GM18951 (cell line): ENCODE data around the gene DOLK.

Experiments used
- POLR2A ChIP-seq: IDR thresholded peaks from 4 replicates; pipeline ENCODE4 v1.6.1; 2011; ENCODE audit warnings: mild to moderate bottlenecking; ENCODE audit not compliant: insufficient read length, insufficient read depth; ENCODE audit errors: extremely low read depth
- in situ Hi-C: fragments of 300-500 bp; cut with MboI; formaldehyde crosslinking; loops from one replicate; pipeline ENCODE4 v1.12.0; 2022; ENCODE audit warnings: low sequenced_read_pairs, mixed read lengths, inconsistent platforms; ENCODE audit not compliant: unreplicated experiment

DOLK gene

DNA sequence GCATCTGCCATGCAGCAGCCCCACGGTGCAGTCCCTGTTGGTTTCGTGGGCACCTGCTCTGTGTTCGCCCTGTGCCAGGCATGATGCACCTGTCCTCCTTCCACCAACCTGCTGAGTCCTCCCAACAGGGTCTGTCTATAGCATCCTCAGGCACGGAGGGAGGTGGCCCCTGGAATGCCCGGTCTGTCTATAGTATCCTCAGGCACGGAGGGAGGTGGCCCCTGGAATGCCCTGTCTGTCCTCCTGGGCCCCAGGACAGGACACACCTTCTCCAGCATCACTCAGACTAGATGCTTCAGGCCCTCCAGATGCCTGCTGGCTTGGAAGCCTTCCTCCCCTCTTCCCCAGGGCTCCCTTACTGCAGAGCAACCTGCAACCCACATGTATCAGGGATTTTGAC, 36.5 kb downstream of the DOLK start:
- TF ChIP-seq POLR2A, result no peak
- in situ Hi-C loops, result no loop called here

- in situ Hi-C loops, result no loop called here
- TF ChIP-seq POLR2A, result no peak
Measured at GRCh38 chr9:128909859-128910258, 37.5 kb downstream of the DOLK start.

DNA sequence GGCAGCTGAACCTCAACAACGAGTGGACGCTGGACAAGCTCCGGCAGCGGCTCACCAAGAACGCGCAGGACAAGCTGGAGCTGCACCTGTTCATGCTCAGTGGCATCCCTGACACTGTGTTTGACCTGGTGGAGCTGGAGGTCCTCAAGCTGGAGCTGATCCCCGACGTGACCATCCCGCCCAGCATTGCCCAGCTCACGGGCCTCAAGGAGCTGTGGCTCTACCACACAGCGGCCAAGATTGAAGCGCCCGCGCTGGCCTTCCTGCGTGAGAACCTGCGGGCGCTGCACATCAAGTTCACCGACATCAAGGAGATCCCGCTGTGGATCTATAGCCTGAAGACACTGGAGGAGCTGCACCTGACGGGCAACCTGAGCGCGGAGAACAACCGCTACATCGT, 39.0 kb downstream of the DOLK start:
- in situ Hi-C loops, result no loop called here

DNA sequence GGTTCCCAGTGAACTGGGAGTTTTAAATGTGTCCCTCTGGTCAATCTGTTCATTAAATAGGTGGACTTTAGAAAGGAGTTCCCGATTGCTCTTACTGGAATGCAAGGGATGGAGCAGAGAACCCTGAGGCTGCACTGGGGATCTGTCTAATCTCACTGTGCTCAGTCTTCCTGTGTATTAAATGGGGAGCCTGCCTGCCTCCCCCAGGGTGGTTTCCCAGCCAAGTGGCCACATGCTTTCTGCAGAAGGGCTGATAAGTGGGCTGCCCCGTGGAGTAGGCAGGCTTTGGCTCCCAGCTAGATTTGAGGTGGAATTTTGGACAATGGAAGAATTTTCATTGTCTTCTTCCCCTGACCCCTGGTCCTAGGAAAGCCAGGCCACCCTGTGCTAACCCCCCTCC, 40.7 kb downstream of the DOLK start:
- no peak for TF ChIP-seq POLR2A
- in situ Hi-C loops, result no loop called here

More for the DNA sequence above, 39.0 kb downstream of the DOLK start:
- TF ChIP-seq POLR2A, result no peak

GRCh38 chr9:128905964-128906363, 41.4 kb downstream of the DOLK start:
- no peak for TF ChIP-seq POLR2A
- in situ Hi-C loops, result no loop called here

DNA sequence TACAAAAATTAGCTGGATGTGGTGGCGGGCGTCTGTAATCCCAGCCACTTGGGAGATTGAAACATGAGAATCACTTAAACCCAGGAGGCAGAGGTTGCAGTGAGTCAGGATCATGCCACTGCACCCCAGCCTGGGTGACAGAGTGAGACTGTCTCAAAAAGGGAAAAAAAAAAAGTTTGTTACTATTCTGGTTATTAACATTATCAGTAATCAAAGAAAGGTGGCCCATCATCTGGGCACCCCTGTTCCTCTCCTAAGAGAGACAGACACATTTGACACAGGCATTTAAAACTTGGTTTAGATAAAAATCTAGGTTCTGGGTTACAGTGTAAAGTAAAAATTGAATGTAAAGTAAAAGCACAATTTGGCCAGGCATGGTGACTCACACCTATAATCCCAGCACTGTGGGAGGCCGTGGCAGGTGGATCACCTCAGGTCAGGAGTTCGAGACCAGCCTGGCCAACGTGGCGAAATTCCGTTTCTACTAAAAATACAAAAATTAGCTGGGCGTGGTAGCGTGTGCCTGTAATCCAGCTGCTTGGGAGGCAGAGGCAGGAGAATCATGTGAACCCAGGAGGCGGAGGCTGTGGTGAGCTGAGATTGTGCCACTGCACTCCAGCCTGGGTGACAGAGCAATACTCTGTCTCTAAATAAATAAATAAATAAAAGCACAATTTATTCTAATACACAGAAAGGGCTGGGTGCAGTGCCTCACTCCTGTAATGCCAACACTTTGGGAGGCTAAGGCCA, 43.4 kb downstream of the DOLK start:
- TF ChIP-seq POLR2A, result no peak
- in situ Hi-C loops, result no loop called here

GRCh38 chr9:128903079-128903461, 44.3 kb downstream of the DOLK start:
- in situ Hi-C loops, result no loop called here
- TF ChIP-seq POLR2A, result no peak

DNA sequence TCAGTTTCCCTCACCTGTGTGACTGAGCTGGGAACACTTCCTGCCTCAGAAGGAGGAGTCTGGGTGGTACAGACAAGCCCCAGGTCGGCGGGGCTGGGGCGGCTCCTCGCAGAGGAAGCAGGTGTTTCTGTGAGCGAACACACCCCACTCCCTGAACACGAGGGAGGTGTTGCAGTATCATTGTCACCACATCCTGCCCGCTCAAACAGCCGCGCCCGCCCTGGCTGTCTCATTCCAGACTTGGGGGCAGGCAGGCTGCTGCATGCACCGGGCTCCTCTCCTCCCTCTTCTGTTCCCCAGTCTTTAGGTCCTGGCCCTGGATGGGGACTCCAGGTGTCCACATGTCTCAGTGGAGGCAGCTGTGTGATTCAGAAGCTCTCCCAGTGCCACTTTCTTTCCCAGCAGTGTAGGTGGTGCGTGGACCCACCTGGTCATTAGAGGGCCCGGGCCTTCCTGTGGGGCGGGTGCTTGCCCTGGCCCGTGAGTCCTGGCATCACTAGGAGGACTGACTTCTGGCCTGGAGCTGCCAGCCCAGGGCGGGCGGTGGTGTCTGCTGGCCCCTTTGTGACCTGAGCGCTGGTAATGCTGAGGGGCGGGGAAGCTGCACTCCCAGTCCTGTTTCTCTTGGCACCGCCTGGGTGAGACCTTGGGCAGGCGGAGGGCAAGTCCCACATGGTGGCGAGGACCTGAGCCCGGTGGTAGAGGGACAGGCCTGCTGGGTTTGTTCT, 44.9 kb downstream of the DOLK start:
- peak; percentile 37 for TF ChIP-seq POLR2A
- in situ Hi-C loops, result no loop called here

- in situ Hi-C loops, result no loop called here
- TF ChIP-seq POLR2A, result no peak
Measured at GRCh38 chr9:128901822-128902221, 45.6 kb downstream of the DOLK start.

DNA sequence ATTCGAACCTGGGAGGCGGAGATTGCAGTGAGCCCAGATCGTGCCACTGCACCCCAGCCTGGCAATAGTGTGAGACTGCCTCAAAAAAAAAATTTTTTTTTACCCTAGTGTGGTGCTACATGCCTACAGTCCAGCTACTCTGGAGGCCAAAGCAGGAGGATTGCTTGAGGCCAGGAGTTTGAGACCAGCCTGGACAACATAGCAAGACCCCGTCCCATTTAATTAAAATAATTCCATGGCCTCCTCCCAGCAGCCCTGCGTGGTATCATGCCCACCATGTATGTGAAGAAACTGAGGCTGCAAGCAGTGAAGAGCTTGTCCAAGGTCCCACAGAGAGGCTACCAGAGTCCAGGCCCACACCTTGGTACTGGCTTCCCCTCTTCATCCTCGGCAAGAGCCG, 46.0 kb downstream of the DOLK start:
- no peak for TF ChIP-seq POLR2A
- in situ Hi-C loops, result no loop called here

DNA sequence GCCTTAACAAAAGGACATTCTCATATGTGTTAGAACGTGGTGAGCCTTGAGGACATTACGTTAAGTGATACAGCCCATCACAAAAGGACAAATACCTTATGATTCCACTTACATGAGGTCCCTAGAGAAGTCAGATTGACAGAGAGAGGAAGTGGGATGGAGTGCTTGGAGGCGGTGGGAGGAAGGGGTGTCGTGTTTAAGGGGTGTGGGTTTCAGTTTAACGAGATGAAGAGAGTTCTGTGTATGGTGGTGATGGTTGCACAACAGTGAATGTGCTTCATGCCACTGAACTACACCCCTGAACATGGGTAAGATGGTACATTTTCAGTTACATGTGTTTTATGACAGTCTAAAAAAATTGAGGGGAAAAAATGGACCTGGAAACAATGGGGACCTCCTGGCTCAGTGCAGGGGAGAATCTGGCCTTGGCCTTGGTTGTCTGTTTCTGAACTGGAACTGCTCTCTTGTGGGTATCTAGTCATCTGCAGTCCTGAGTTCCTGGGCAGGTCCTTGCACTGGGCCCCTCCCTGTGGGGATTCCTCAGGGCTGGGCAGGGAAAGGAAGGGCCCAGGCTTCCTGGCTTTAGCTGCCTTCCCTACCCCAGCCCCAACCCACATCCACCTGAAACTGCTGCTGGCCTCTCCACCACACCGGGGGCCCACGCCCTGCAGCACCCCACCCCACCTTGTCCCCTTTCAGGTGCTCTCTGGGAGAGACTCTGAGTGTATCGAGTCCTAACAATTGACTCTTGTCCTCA, 47.7 kb downstream of the DOLK start:
- in situ Hi-C loops, result no loop called here
- no peak for TF ChIP-seq POLR2A

DNA sequence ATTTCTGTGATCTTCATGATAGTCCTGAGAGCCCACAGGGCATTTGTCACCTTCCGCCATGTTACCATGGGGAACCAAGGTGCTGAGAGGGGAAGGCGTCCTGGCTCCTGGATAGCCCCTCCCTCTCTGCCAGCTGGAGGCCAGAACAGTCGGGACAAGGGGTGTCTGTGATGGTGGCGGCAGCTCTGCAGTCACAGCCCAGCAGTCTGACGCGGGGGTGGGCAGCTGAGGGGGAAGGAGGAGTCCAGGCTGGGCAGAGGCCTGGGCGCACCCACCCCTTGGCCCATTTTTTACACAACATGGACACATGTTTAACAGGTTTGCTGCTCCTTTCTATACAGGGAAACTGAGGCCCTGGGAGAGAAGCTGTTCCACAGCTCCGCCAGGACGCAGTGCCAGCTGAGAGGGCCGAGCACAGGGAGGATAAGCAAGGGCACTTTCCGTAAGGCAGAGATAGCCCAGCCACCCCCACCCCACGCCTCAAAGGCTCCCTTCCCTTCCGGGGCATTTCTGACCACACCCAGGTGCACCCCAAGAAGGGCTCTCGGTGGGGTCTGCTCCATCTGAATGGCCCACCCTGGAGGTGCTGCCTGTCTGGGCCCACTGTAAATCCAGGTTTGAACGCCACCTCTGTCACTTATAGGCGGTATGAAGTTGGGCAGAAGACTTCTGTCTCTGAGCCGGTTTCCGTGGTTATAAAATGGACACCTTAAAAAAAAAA, 48.4 kb downstream of the DOLK start:
- no peak for TF ChIP-seq POLR2A
- in situ Hi-C loops, result no loop called here

DNA sequence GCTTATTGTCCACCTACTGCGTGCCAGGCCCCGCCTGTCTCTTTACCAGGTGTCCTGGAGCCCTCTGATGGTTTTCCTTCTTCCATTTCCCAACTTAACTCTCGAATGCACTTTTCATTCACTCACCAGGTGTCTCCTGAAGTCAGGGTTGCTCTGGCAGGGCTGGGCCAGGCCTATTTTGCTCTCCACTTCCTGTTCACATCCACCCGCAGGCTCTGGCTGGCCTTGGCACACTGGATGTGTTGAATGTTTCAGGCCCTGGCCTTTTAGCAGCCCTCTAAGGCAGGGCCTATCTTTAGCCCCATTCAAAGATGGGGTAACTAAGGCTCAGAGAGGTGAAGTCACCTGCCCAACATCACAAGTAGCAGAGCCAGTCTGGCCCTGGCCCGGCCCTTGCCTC, 49.0 kb downstream of the DOLK start:
- no peak for TF ChIP-seq POLR2A
- in situ Hi-C loops, result no loop called here
